A549 treated with DMSO at 1 μM for 4 hours (cell line): ENCODE results near the gene CD164. TPM values are rescaled to one million over a fixed set of nuclear protein-coding genes. Genes with fewer than 3 reads are reported as not detected.

Experiments used
- total RNA-seq: library from RNA; stranded (reverse); fragments of 200-300 nt; extraction: Qiagen RNA extraction; gene quantifications from 5 replicates; pipeline ENCODE4 v1.2.3, GENCODE V29; 2022; ENCODE audit warnings: low read depth

Gene CD164
- 87.3 to 130 TPM (median 110 TPM) in 5 replicates for total RNA-seq

GRCh38 chr6:109381747-109382575 is at the start of gene CD164:
TSS of gene CD164 (minus strand) at chr6:109382467. CDS start at chr6:109382378, 89 bp downstream.

Other genes starting within 250 kb of the CD164 start
- gene PPIL6, start 58.2 kb upstream of the CD164 start, total RNA-seq = 2.2 to 3.3 TPM (median 2.7 TPM) in 5 replicates
- gene SMPD2, start 58.3 kb upstream of the CD164 start, total RNA-seq = 11.2 to 16.5 TPM (median 15.6 TPM) in 5 replicates
- gene MICAL1, start 73.3 kb upstream of the CD164 start, total RNA-seq = 8.8 to 14.0 TPM (median 13.5 TPM) in 5 replicates
- 4.1 to 5.0 TPM (median 4.9 TPM) in 5 replicates for gene ZBTB24, start 100.8 kb upstream of the CD164 start, total RNA-seq